A673 (cell line): ENCODE data around the gene SLFN13. TPM values are rescaled to one million over a fixed set of nuclear protein-coding genes. Genes with fewer than 3 reads are reported as not detected.

ENCODE experiments used
- BruUV-seq: library from RNA; stranded (reverse); fragments of 400-500 nt; replicated peaks from 2 replicates; lab custom pipeline; 2021; lab: Mats Ljungman, UMichigan
- CTCF ChIA-PET: fragments of 300-600 bp; sonication (Branson Sonifier 250); formaldehyde crosslinking; loops from one replicate; lab custom pipeline; 2022; ENCODE audit warnings: antibody characterized with exemption; lab: Charles Lee
- POLR2A ChIA-PET: fragments of 300-600 bp; sonication (Branson Sonifier 250); formaldehyde crosslinking; loops from one replicate; lab custom pipeline; 2022; ENCODE audit warnings: antibody characterized with exemption; ENCODE audit not compliant: low non-redundant PET; lab: Charles Lee
- DNase-seq: peaks from one replicate; pipeline ENCODE4 v3.0.0-alpha.2; 2015; ENCODE audit warnings: low spot score
- H3K27ac ChIP-seq: fragments of 200-600 bp; sonication (generic); 2 replicates; pipeline ENCODE4 v1.5.1; 2016; ENCODE audit warnings: mixed run types, low read depth, mild to moderate bottlenecking, mixed read lengths, antibody characterized with exemption, low read length; ENCODE audit not compliant: poor library complexity, severe bottlenecking
- H3K27me3 ChIP-seq: fragments of 200-600 bp; sonication (generic); replicated peaks from 2 replicates; pipeline ENCODE4 v1.6.1; 2017; ENCODE audit warnings: mixed run types, low read depth, mild to moderate bottlenecking, mixed read lengths, antibody characterized with exemption, low read length; ENCODE audit not compliant: insufficient read depth, poor library complexity
- H3K36me3 ChIP-seq: fragments of 200-600 bp; sonication (generic); 2 replicates; pipeline ENCODE4 v1.6.1; 2016; ENCODE audit warnings: mixed run types, mild to moderate bottlenecking, mixed read lengths, antibody characterized with exemption, low read length; ENCODE audit not compliant: insufficient read depth, poor library complexity, severe bottlenecking
- H3K4me1 ChIP-seq: fragments of 200-600 bp; sonication (generic); 2 replicates; pipeline ENCODE4 v1.6.1; 2017; ENCODE audit warnings: mixed run types, mild to moderate bottlenecking, mixed read lengths, antibody characterized with exemption, low read length; ENCODE audit not compliant: insufficient read depth, poor library complexity, severe bottlenecking
- H3K4me3 ChIP-seq: fragments of 200-600 bp; sonication (generic); 2 replicates; pipeline ENCODE4 v1.5.1; 2016; ENCODE audit warnings: low read depth, mixed run types, mild to moderate bottlenecking, mixed read lengths, low read length; ENCODE audit not compliant: poor library complexity, severe bottlenecking
- H3K9me3 ChIP-seq: fragments of 200-600 bp; sonication (generic); 2 replicates; pipeline ENCODE4 v1.6.1; 2016; ENCODE audit warnings: mixed run types, low read depth, mild to moderate bottlenecking, mixed read lengths, antibody characterized with exemption, low read length; ENCODE audit not compliant: poor library complexity, severe bottlenecking
- EZH2 ChIP-seq: fragments of 200-600 bp; sonication (generic); IDR thresholded peaks from 2 replicates; pipeline ENCODE4 v1.6.1; 2017; ENCODE audit warnings: borderline replicate concordance, low read depth, mild to moderate bottlenecking, mixed read lengths, antibody characterized with exemption, low read length; ENCODE audit not compliant: poor library complexity, severe bottlenecking
- intact Hi-C: fragments of 100-400 bp; cut with micrococcal nuclease; formaldehyde crosslinking; loops from one replicate; pipeline ENCODE4 v1.10.0; 2022; ENCODE audit not compliant: unreplicated experiment
- total RNA-seq: library from RNA; stranded (reverse); gene quantifications from 2 replicates; pipeline ENCODE4 v1.2.3, GENCODE V29; 2021
- TF ChIP-seq, protein P1 (sequence below): fragments of 300-800, 200-600 bp; sonication (generic); conservative IDR thresholded peaks from 2 replicates; pipeline ENCODE4 v1.5.1; 2017; ENCODE audit warnings: low read depth, mild to moderate bottlenecking, antibody characterized with exemption, low read length, moderate library complexity, mixed read lengths

Gene SLFN13
- total RNA-seq, 1 experiment from 2014 or later: 34.0 TPM

DNA sequence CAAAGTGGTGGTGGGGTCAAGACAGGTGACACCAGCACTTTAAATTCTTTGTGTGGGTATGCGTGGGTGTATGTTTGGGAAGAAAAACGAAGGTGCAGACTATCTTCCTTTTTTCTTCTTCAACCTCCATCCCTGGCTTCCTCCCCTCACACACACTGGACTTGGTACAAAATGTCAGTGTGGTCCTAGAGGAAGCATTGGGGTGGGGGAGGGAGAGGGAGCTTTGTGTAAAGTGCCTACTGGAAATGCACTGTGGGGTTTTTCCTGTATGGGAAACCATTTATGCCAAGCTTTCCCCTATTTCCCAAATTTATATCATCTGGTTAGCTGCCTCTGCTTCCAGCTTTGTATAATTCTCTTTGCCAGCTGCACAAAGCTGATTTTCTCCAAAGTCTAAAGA is 44.5 kb upstream of the SLFN13 start:
- ChIA-PET POLR2A (no interaction called here), CTCF (no interaction called here)
- Histone ChIP-seq H3K4me1 (no peaks in the 10 kb centered on the region), H3K36me3 (no peaks in the 10 kb centered on the region), H3K27ac (no peak overlapping the region), H3K27me3 (no peaks in the 10 kb centered on the region), H3K9me3 (no peaks in the 10 kb centered on the region), H3K4me3 (no peak overlapping the region)
- intact Hi-C loops: no loop called here
- TF ChIP-seq EZH2: no peak
- TF ChIP-seq, protein P1, sequence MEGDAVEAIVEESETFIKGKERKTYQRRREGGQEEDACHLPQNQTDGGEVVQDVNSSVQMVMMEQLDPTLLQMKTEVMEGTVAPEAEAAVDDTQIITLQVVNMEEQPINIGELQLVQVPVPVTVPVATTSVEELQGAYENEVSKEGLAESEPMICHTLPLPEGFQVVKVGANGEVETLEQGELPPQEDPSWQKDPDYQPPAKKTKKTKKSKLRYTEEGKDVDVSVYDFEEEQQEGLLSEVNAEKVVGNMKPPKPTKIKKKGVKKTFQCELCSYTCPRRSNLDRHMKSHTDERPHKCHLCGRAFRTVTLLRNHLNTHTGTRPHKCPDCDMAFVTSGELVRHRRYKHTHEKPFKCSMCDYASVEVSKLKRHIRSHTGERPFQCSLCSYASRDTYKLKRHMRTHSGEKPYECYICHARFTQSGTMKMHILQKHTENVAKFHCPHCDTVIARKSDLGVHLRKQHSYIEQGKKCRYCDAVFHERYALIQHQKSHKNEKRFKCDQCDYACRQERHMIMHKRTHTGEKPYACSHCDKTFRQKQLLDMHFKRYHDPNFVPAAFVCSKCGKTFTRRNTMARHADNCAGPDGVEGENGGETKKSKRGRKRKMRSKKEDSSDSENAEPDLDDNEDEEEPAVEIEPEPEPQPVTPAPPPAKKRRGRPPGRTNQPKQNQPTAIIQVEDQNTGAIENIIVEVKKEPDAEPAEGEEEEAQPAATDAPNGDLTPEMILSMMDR: no peak
- peak; percentile 11 for DNase-seq
- BruUV-seq: no TSS peak

DNA sequence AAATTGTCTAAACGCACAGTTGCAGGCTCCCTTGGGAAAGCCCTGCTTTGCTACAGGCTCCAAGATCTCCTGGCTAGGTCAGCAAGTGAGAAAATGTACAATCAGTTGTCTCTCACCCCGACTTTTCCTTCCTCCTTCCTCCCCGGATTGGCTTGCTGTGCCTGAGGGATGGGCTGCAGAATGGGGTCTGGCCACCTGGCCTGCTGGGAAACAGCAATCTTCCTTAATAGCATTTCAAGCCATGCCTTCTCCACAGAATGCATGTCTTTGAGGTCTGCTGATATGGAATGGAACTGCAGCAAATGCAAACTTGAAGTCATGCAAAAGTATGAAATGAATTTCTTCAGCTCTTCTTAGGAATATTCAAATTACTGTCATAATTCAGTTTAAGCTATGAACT is 42.9 kb upstream of the SLFN13 start:
- no peaks in the 10 kb centered on the region for H3K36me3 ChIP-seq
- H3K4me3 ChIP-seq: no peak overlapping the region
- BruUV-seq: no TSS peak
- no peak for DNase-seq
- no peaks in the 10 kb centered on the region for H3K4me1 ChIP-seq
- ChIA-PET CTCF (no interaction called here), POLR2A (no interaction called here)
- intact Hi-C loops: no loop called here
- no peak for TF ChIP-seq EZH2
- TF ChIP-seq, protein P1: no peak
- H3K9me3 ChIP-seq: no peaks in the 10 kb centered on the region
- H3K27ac ChIP-seq: no peak overlapping the region
- H3K27me3 ChIP-seq: no peaks in the 10 kb centered on the region

DNA sequence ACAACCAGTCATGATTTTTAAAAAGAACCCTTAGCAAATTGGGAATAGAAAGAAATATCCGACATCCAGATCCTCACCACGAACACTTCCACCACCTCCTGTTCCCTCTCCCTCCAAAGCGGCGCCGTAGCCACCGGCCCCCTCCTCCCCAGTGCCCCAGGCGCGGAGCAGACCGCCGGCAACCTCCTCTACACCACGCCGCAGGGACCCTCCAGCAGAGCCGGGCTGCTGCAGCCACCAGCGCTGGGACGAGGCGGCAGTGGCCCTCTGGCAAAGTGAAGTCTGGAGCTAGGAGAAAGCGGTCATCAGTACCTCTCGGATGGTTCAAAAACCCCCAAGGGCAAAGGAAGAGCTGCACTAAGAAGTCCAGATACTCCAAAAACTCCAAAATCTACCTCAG is 41.4 kb upstream of the SLFN13 start:
- CTCF ChIA-PET: no interaction called here
- BruUV-seq: no TSS peak
- POLR2A ChIA-PET: no interaction called here

More for the DNA sequence above, 41.4 kb upstream of the SLFN13 start:
- H3K27ac ChIP-seq: no peak overlapping the region
- no peak for TF ChIP-seq EZH2
- TF ChIP-seq, protein P1: no peak
- DNase-seq: no peak
- no peaks in the 10 kb centered on the region for H3K27me3 ChIP-seq
- H3K4me1 ChIP-seq: no peaks in the 10 kb centered on the region
- no peak overlapping the region for H3K4me3 ChIP-seq
- intact Hi-C loops: no loop called here
- no peaks in the 10 kb centered on the region for H3K36me3 ChIP-seq
- H3K9me3 ChIP-seq: no peaks in the 10 kb centered on the region
